Activated gamma-delta T cell (primary cell): Measurements from ENCODE around the gene AGBL4.

ENCODE experiments used
- DNase-seq: peaks from one replicate; lab custom pipeline; 2025; lab: John Stamatoyannopoulos, UW

Gene AGBL4

GRCh38 chr1:48943826-48944225 is 1079.9 kb downstream of the AGBL4 start:
- no peak for DNase-seq

- no peak for DNase-seq
Measured at GRCh38 chr1:48943393-48943792, 1080.4 kb downstream of the AGBL4 start.

GRCh38 chr1:48940962-48941732 is 1082.6 kb downstream of the AGBL4 start:
- DNase-seq: no peak

GRCh38 chr1:48940354-48940753 is 1083.4 kb downstream of the AGBL4 start:
- no peak for DNase-seq

GRCh38 chr1:48939828-48940227 is 1083.9 kb downstream of the AGBL4 start:
- no peak for DNase-seq

DNA sequence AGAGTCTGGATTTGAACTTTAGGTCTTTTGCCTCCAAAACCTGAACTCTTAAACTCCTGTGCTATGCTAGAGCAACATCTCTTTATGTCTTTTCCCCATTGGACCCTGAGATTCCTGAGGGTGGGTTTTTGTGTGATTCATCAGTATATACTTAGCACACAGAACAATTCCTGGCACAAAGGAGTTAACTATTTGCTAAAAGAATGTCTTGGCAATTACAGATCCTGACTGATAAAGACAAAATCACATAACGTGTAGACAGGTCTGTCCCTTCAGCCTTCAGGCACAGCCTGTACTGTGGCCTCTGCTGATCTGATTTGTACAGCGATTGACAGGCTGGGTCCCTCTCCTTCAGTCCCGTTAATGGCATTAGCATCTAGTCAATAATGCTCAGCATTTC is 1084.7 kb downstream of the AGBL4 start:
- no peak for DNase-seq

DNA sequence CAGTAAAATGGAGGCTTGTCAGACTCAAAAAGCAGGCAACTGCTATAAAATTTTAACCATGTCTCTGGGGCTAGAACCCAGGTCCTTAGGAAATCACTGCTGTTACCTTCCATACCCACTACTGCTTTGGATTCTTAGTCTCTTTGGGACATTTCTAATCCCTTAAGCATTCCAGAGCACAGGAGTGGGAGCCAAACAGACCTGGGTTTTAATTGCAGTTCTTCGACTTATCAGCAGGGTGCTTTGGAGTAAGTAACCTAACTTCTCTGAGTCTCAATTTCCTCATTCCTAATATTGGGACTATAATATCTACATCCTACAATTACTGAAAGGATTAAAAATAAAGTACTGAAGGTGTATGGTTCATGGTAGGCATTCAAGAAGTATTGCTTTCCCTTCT is 1086.0 kb downstream of the AGBL4 start:
- DNase-seq: no peak

- no peak for DNase-seq
Measured at GRCh38 chr1:48936436-48936835, 1087.3 kb downstream of the AGBL4 start.

- no peak for DNase-seq
Measured at GRCh38 chr1:48932366-48932765, 1091.4 kb downstream of the AGBL4 start.

GRCh38 chr1:48931506-48932192 is 1092.1 kb downstream of the AGBL4 start:
- DNase-seq: no peak

DNA sequence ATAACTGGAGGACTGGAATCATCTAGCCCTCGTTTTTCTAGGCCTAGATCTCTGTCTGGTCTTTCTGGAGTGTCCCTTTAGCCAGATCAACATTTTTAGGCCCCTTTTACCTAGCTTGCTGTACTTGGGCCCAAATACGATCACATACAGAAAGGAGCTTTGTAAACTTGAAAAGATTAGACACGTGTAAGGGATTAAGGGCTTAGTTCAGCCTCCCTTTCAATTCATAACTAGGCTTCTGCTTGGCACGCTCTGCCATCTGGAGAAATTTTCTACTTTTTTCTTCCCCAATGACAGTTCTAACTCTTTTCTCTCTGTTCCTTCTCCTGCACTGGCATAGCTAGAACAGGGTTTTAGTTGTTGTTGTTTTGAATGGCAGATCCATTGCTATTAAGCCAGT is 1093.7 kb downstream of the AGBL4 start:
- DNase-seq: no peak

GRCh38 chr1:48924099-48924498 is 1099.7 kb downstream of the AGBL4 start:
- no peak for DNase-seq

DNA sequence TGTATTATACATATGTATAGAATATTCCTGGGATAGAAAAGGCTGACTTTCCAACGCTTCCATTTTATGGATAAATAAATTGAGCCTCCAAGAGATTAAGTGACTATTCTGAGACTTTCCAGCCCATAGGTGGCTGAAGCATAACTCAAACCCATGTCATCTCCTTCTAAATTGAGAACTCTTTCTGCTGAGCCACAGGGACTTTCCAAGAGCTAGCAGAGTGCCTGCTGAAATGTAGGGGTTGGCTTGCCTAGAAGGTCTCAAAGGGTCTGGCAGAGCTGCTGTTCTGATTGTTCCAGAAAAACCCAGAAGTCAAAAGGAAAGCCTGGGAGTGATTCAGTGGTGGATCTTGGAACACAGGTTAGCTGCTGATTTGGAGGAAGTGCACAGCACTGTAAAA is 1100.6 kb downstream of the AGBL4 start:
- DNase-seq: no peak

- DNase-seq: no peak
Measured at GRCh38 chr1:48920851-48921250, 1102.9 kb downstream of the AGBL4 start.

- no peak for DNase-seq
Measured at GRCh38 chr1:48917901-48918603, 1105.7 kb downstream of the AGBL4 start.

- DNase-seq: no peak
Measured at GRCh38 chr1:48917070-48917454, 1106.7 kb downstream of the AGBL4 start.

GRCh38 chr1:48916130-48917069 is 1107.4 kb downstream of the AGBL4 start:
- no peak for DNase-seq

- no peak for DNase-seq
Measured at GRCh38 chr1:48908606-48909005, 1115.1 kb downstream of the AGBL4 start.

GRCh38 chr1:48906729-48907128 is 1117.0 kb downstream of the AGBL4 start:
- DNase-seq: no peak

GRCh38 chr1:48906164-48906563 is 1117.6 kb downstream of the AGBL4 start:
- no peak for DNase-seq

- DNase-seq: no peak
Measured at GRCh38 chr1:48903291-48903690, 1120.5 kb downstream of the AGBL4 start.

GRCh38 chr1:48898894-48899293 is 1124.9 kb downstream of the AGBL4 start:
- DNase-seq: no peak
